ENCODE results near the gene SLC23A2. TPM values are rescaled to one million over a fixed set of nuclear protein-coding genes. Genes with fewer than 3 reads are reported as not detected.
"Not testable (repeated sequence)": the region's sequence is repeated elsewhere in the genome, so short reads cannot be mapped to it uniquely, and the experiment has no call there.

SLC23A2 gene
- total RNA-seq, 8 experiments from 2014 or later: 7.4 to 35.3 (median 15.4) TPM

DNA sequence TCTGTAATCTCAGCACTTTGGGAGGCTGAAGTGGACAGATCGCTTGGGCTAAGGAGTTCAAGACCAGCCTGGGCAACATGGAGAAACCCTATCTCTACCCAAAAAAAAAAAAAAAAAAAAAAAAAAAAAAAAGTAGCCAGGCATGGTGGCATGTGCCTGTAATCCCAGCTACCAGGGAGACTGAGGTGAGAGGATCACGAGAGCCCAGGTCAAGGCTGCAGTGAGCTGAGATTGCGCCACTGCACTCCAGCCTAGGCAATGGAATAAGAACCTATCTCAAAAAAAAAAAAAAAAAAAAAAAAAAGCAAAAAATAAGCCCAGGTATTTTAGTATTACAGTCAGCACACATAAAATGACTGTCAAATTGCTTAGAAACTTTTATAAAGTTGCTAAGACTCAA is 152.5 kb downstream of the SLC23A2 start:
- H3K4me3 ChIP-seq; H3K4me1 ChIP-seq (replicated peaks in 1 of 2); in situ Hi-C loops (cut with MboI; ENCODE audit: low pct_unique_long_range_greater_than_20kb in 2 of 9, low sequenced_read_pairs in 9 of 9, unreplicated experiment in 9 of 9); ATAC-seq (replicated peaks in 6 of 8); H3K27ac ChIP-seq: not testable (repeated sequence)
- 64 to 100% (median 96%) methylated on average over 1 to 3 of the region's 3 CpGs for WGBS, 10 experiments

DNA sequence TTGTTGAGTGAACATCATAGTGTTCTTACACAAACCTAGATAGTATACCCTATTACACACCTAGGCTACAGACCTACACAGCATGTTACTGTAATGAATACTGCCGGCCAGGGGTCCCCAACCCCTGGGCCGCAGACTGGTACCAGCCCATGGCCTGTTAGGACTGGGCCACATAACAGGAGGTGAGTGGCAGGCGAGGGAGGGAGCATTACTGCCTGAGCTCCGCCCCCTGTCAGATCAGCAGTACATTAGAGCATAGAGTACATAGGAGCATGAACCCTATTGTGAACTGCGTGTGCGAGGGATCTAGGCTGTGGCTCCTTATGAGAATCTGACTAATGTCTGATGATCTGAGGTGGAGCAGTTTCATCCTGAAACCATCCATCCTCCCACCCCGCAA is 153.3 kb downstream of the SLC23A2 start:
- in situ Hi-C loops (cut with MboI; ENCODE audit: low pct_unique_long_range_greater_than_20kb in 2 of 9, low sequenced_read_pairs in 9 of 9, unreplicated experiment in 9 of 9): no loop called here

DNA sequence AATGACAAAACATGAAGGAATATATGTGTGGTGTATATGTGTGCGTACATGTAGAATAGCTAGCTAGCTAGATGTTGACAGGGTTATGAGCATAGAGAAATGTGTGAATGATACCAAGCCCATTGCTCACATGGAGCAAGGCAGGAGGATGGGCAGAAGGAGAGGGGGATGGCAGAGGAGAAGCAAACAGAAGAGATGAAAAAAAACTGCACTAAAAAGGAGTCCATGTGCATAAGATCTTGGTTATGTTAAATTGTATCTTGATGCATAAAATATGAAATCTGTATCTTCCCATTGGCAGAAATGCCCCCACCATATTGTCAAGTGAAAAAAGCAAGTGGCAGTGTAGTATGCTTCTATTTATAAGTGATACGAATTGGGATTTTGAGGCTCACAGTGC is 154.5 kb downstream of the SLC23A2 start:
- Histone ChIP-seq H3K4me3 (no peak overlapping the region), H3K27ac (no peak overlapping the region), H3K4me1 (replicated peaks in 1 of 2) (no peaks in the 10 kb centered on the region)
- in situ Hi-C loops (cut with MboI; ENCODE audit: low pct_unique_long_range_greater_than_20kb in 2 of 9, low sequenced_read_pairs in 9 of 9, unreplicated experiment in 9 of 9): no loop called here
- WGBS, 10 experiments: 42 to 100% (median 100%) methylated on average over 1 to 2 of the region's 2 CpGs; no CpG with 5 or more reads in 1 of the 10 experiments
- no peak for ATAC-seq (replicated peaks in 6 of 8)

More for the DNA sequence above, 153.3 kb downstream of the SLC23A2 start:
- Histone ChIP-seq H3K4me1 (replicated peaks in 1 of 2) (no peaks in the 10 kb centered on the region), H3K27ac (no peak overlapping the region), H3K4me3 (no peak overlapping the region)
- no peak for ATAC-seq (replicated peaks in 6 of 8)
- WGBS, 10 experiments: 50 to 100% (median 88%) methylated on average over 1 to 5 of the region's 7 CpGs; no CpG with 5 or more reads in 4 of the 10 experiments

DNA sequence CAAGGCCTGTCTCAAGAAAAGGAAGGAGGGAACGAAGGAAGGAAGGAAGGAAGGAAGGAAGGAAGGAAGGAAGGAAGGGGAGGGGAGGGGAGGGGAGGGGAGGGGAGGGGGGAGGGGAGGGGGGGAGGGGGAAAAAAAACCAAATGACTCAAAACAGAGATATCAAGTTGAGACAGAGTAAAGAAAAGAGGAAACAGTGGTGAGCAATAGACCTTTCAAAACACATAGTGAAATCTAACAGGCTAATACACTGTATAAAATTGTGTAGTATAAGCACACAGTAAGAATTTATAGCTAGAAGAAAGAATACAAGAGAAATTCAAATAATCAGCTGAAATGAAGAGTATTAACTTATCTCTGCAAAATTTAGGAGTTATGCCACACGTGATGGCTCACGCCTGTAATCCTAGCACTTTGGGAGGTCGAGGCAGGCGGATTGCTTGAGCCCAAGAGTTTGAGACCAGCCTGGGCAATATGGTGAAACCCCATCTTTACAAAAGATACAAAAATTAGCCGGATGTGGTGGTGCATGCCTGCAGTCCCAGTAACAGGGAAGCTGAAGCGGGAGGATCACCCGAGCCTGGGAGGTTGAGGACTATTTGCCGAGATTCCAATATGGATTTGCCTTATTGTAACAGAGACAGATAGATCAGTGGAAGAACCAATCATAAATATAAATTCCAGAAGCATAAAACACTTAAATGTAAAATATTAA is 156.4 kb downstream of the SLC23A2 start:
- Histone ChIP-seq H3K4me1 (replicated peaks in 1 of 2) (no peaks in the 10 kb centered on the region), H3K4me3 (no peak overlapping the region), H3K27ac (no peak overlapping the region)
- in situ Hi-C loops (cut with MboI; ENCODE audit: low pct_unique_long_range_greater_than_20kb in 2 of 9, low sequenced_read_pairs in 9 of 9, unreplicated experiment in 9 of 9): no loop called here
- WGBS, 10 experiments: 68 to 100% (median 93%) methylated on average over 1 to 8 of the region's 9 CpGs; no CpG with 5 or more reads in 1 of the 10 experiments
- no peak for ATAC-seq (replicated peaks in 6 of 8)

DNA sequence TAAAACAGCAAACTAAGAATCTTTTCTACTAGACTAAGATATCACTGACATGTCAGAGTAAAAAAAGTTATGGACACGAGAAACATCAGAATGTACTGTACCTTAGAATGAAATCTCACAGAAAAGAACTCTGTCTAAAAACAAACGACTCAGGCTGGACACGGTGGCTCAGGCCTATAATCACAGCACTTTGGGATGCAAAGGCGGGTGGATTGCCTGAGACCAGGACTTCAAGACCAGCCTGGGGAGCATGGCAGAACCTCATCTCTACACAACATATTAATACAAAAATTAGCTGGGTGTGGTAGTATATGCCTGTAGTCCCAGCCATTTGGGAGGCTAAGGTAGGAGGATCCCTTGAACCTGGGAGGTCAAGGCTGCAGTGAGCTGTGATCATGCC is 157.0 kb downstream of the SLC23A2 start:
- H3K27ac ChIP-seq: no peak overlapping the region
- WGBS, 10 experiments: 63 to 100% (median 86%) methylated on average over 1 to 4 of the region's 4 CpGs; no CpG with 5 or more reads in 2 of the 10 experiments
- H3K4me3 ChIP-seq: no peak overlapping the region
- no peak for ATAC-seq (replicated peaks in 6 of 8)
- in situ Hi-C loops (cut with MboI; ENCODE audit: low pct_unique_long_range_greater_than_20kb in 2 of 9, low sequenced_read_pairs in 9 of 9, unreplicated experiment in 9 of 9): no loop called here
- H3K4me1 ChIP-seq (replicated peaks in 1 of 2): no peaks in the 10 kb centered on the region

DNA sequence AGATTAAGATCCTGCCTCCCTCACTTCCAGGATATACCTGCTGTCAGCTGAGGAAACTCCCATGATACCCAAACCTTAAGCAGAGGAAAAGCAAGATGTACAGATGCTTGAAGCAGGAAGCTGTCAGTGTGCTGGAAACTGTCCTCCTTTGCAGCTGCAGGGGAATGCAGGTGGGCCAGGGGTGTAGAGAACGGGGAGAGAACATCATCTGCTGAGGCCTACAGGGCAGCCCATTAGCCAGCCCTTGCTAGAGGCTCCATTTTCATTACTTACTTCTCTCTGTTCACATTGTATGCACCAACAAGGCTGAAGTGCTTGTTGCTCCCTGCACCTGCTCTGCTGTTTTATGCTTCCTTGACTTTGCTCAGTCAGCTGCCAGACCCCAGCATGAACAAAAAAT is 160.5 kb downstream of the SLC23A2 start:
- Histone ChIP-seq H3K4me3 (no peak overlapping the region), H3K4me1 (replicated peaks in 1 of 2) (no peaks in the 10 kb centered on the region), H3K27ac (no peak overlapping the region)
- WGBS, 10 experiments: 60 to 88% (median 80%) methylated on average over 1 of the region's 1 CpG; no CpG with 5 or more reads in 7 of the 10 experiments
- in situ Hi-C loops (cut with MboI; ENCODE audit: low pct_unique_long_range_greater_than_20kb in 2 of 9, low sequenced_read_pairs in 9 of 9, unreplicated experiment in 9 of 9): no loop called here
- no peak for ATAC-seq (replicated peaks in 6 of 8)

DNA sequence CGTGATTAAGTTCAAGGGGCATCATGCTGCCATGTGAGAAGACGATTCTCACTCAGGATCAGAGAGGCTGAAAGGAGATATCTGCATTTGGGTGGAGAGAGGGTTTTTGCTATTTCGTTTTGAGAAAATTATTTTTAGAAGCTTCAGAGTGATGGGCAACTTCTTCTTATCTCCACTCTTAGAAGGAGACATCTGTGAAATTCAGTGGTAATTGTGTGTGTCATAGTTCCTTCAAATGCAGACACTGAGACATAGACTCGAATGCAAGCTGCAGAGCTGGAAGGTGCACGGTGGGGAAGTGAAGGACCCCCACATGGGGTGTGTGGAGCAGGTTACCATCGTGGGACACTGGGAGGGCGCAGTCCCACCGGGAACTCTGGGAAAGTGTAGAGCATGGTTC is 162.8 kb downstream of the SLC23A2 start:
- in situ Hi-C loops (cut with MboI; ENCODE audit: low pct_unique_long_range_greater_than_20kb in 2 of 9, low sequenced_read_pairs in 9 of 9, unreplicated experiment in 9 of 9): no loop called here
- ATAC-seq (replicated peaks in 6 of 8): no peak
- Histone ChIP-seq H3K27ac (no peak overlapping the region), H3K4me3 (no peak overlapping the region), H3K4me1 (replicated peaks in 1 of 2) (no peaks in the 10 kb centered on the region)
- WGBS, 10 experiments: 31 to 70% (median 59%) methylated on average over 2 to 5 of the region's 8 CpGs; no CpG with 5 or more reads in 2 of the 10 experiments

DNA sequence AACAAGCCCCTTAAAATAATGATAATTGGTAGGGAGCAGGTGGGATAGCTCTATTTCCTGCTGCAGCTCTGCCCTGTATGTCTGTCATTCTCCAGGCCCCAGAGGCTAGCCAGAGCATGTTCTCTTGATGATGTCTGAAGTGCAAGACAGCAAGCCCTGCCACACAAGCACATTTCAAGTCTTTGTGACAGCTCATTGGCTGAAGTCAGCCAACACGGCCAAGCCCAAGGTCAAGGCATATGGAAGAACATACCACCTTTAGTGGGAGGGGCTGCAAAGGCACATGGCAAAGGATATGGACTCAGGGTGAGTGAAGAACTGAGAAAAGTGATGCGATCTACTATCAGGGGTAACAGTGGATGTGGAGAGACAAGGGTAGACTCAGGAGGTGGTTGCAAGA is 163.6 kb downstream of the SLC23A2 start:
- no peaks in the 10 kb centered on the region for H3K4me1 ChIP-seq (replicated peaks in 1 of 2)
- in situ Hi-C loops (cut with MboI; ENCODE audit: low pct_unique_long_range_greater_than_20kb in 2 of 9, low sequenced_read_pairs in 9 of 9, unreplicated experiment in 9 of 9): no loop called here
- 33 to 100% (median 71%) methylated on average over 1 to 2 of the region's 2 CpGs; no CpG with 5 or more reads in 1 of the 10 experiments for WGBS, 10 experiments
- ATAC-seq (replicated peaks in 6 of 8): no peak
- H3K27ac ChIP-seq: no peak overlapping the region
- H3K4me3 ChIP-seq: no peak overlapping the region

DNA sequence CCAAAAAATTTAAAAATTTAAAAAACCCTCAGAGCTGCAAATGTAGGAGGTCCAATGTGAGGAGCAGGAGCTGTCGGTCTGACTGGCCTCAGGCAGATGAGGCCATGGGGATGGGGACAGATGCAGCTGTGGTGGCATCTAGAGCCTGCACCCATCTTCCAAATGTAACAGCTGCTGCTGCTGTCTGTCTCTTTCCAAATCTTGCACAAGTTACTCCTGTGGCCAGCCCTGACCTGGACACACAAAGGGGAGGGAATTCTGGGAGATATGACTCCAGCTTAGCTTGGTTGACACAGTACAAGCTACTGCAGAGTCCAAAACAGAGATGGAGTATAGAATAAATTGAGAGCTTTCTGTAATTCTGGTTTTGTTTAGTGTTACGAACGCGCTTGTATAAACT is 164.4 kb downstream of the SLC23A2 start:
- in situ Hi-C loops (cut with MboI; ENCODE audit: low pct_unique_long_range_greater_than_20kb in 2 of 9, low sequenced_read_pairs in 9 of 9, unreplicated experiment in 9 of 9): no loop called here
- Histone ChIP-seq H3K4me3 (no peak overlapping the region), H3K4me1 (replicated peaks in 1 of 2) (no peaks in the 10 kb centered on the region), H3K27ac (no peak overlapping the region)
- ATAC-seq (replicated peaks in 6 of 8): no peak
- 17 to 80% (median 52%) methylated on average over 1 to 4 of the region's 4 CpGs; no CpG with 5 or more reads in 1 of the 10 experiments for WGBS, 10 experiments

DNA sequence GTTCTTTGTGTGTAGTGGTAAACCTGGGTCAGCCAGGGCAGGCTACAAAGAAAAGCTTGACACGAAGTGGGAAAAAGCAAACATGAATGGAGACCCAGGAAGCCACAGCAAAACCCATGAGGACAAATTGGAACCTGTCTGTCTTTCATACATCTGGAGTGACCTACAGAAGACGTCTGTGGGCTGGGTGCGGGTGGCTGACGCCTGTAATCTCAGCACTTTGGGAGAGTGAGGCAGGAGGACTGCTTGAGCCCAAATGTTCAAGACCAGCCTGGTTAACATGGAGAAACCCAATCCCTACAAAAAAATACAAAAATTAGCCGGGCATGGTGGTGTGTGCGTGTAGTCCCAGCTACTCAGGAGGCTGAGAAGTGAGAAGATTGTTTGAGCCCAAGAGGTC is 164.8 kb downstream of the SLC23A2 start:
- in situ Hi-C loops (cut with MboI; ENCODE audit: low pct_unique_long_range_greater_than_20kb in 2 of 9, low sequenced_read_pairs in 9 of 9, unreplicated experiment in 9 of 9): no loop called here
- no peak for ATAC-seq (replicated peaks in 6 of 8)
- H3K4me3 ChIP-seq: no peak overlapping the region
- H3K4me1 ChIP-seq (replicated peaks in 1 of 2): no peaks in the 10 kb centered on the region
- H3K27ac ChIP-seq: no peak overlapping the region
- 27 to 100% (median 48%) methylated on average over 1 to 4 of the region's 6 CpGs; no CpG with 5 or more reads in 4 of the 10 experiments for WGBS, 10 experiments

DNA sequence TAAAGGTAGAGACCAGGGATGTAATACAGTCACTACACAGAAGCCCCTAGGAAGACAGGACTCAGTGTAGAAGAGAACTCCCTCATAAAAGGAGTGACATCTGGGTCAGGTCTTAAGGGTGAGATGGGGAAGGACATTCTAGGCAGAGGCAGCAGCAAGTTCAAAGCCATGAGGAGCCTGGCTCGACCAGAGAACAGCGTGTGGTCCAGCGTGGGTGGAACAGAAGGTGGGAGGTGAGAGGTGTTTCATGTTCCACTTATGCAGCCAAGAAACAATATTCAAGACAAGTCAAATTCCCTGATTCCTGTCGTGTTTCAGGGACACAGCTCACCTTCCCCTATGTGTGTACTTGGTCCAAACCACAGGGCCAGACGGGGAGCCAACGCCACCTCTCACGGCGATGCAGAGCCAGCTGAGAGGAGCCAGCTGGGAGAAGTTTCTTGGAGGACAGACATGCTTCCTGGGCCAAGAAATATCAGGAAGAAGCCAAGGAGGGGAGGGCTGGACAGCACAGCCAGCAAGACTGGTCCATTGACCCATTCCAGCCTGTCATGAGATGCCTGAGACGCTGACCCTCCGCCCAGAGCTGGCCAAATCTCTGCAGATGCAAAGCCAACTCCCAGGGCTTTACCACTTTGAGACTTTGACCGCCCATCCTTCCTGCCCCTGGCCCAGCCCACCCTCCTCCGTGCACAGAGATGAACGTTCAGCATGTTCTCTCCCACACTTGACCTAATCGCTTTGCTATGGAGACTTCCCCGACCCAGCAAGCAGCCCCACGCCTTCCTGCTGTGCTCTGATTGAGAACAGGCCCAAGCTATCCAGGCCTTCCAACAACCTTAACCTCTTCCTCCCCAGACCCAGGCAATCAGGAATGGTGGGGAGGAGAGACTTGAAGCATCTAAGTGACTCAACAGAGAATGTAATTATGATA is 165.8 kb downstream of the SLC23A2 start:
- no peak overlapping the region for H3K27ac ChIP-seq
- in situ Hi-C loops (cut with MboI; ENCODE audit: low pct_unique_long_range_greater_than_20kb in 2 of 9, low sequenced_read_pairs in 9 of 9, unreplicated experiment in 9 of 9): no loop called here
- 0 to 100% (median 55%) methylated on average over 1 to 8 of the region's 16 CpGs; no CpG with 5 or more reads in 4 of the 10 experiments for WGBS, 10 experiments

DNA sequence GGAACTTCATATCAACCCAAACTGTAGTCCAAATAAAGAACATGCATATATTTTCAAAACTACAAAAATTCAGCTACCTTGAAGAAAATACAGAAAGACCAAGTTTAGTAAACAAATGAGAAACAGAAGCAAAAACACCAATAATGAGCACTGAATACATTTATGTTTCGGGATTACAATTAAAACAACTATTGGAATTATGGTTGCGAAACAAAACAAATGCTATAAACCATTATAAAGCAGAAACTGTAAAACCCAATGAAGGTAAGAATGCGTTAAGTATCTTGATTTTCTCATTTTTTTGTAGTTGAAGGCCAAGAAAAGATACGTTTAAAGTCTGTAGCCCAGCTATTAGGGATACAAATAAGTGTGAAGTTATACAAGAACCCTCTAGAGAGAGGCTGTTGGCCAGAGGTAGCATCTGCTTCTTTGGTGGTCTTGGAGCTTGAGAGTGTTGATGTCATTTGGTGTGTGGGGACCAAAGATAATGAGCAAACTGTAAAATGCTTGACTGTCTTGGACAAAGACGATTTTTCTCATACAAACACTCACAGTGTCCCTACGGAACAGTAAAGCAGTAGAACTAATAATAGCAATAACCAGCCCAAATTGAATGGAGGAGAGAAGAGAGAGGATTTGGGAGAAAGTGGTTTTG is 168.1 kb downstream of the SLC23A2 start:
- Histone ChIP-seq H3K4me3 (no peak overlapping the region), H3K4me1 (replicated peaks in 1 of 2) (no peaks in the 10 kb centered on the region), H3K27ac (no peak overlapping the region)
- ATAC-seq (replicated peaks in 6 of 8): no peak
- in situ Hi-C loops (cut with MboI; ENCODE audit: low pct_unique_long_range_greater_than_20kb in 2 of 9, low sequenced_read_pairs in 9 of 9, unreplicated experiment in 9 of 9): no loop called here
- 30 to 100% (median 76%) methylated on average over 3 to 6 of the region's 6 CpGs for WGBS, 10 experiments

More for the DNA sequence above, 165.8 kb downstream of the SLC23A2 start:
- peak in 2 of 8 experiments; percentile 59 to 81 for ATAC-seq (replicated peaks in 6 of 8)
- Histone ChIP-seq H3K4me3 (no peak overlapping the region), H3K4me1 (replicated peaks in 1 of 2) (no peaks in the 10 kb centered on the region)

DNA sequence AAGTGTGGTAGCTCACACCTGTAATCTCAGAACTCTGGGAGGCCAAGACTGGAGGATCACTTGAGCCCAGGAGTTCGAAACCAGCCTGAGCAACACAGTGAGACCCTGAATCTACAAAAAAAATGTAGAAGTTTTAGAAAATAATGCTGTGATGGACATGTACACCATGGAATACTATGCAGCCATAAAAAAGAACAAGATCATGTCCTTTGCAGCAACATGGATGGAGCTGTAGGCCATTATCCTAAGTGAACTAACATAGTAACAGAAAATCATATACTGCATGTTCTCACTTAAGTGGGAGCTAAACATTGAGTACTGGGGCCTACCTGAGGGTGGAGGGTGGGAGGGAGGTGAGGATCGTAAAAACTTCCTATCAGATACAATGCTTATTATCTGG is 168.8 kb downstream of the SLC23A2 start:
- 0 to 100% (median 63%) methylated on average over 1 to 2 of the region's 2 CpGs; no CpG with 5 or more reads in 1 of the 10 experiments for WGBS, 10 experiments
- H3K4me3 ChIP-seq: no peak overlapping the region
- no peaks in the 10 kb centered on the region for H3K4me1 ChIP-seq (replicated peaks in 1 of 2)
- in situ Hi-C loops (cut with MboI; ENCODE audit: low pct_unique_long_range_greater_than_20kb in 2 of 9, low sequenced_read_pairs in 9 of 9, unreplicated experiment in 9 of 9): no loop called here
- H3K27ac ChIP-seq: no peak overlapping the region
- ATAC-seq (replicated peaks in 6 of 8): no peak
